K562 (cell line): ENCODE data around the gene ZNF268. TPM values are rescaled to one million over a fixed set of nuclear protein-coding genes. Genes with fewer than 3 reads are reported as not detected.

Experiments
- ATAC-seq: fragments of 200-7000 bp; cut with Tn5 transposase; 3 replicates; pipeline ENCODE4 v1.9.1; 2020; ENCODE audit warnings: moderate library complexity
- BruUV-seq: library from RNA; stranded (reverse); fragments of 400-500 nt; replicated peaks from 2 replicates; lab custom pipeline; 2021; lab: Mats Ljungman, UMichigan
- CTCF ChIA-PET: fragments of 300-600 bp; formaldehyde crosslinking; extraction: SDS; loops from one replicate; lab custom pipeline; 2021; ENCODE audit warnings: low intra/inter-chr PET ratio; lab: Yijun Ruan, JAX
- POLR2A ChIA-PET: fragments of 300-600, 350-650 bp; sonication (Branson Sonifier 250); formaldehyde crosslinking; extraction: SDS; loops from one replicate; lab custom pipeline; 2021; ENCODE audit warnings: antibody characterized with exemption, inconsistent platforms; lab: Yijun Ruan, JAX
- DNase-seq, 4 experiments: peaks; one replicate each; pipeline versions ENCODE4 v3.0.0 to v3.0.0-alpha.2; 2011 to 2018; ENCODE audit warnings: low spot score in 3 of 4, mixed read lengths in 3 of 4; ENCODE audit errors: extremely low read depth in 1 of 4
- FAIRE-seq: peaks from 2 replicates; lab custom pipeline; 2011; peaks lifted over from hg19 to GRCh38; lab: Jason Lieb, UNC
- H2AFZ ChIP-seq: 2 replicates; pipeline ENCODE4 v1.6.0; 2011; ENCODE audit warnings: low read depth, low read length, control low read depth, inconsistent platforms
- H3K27ac ChIP-seq: fragments of 200-600 bp; 3 replicates; pipeline ENCODE4 v1.8.0; 2011; ENCODE audit warnings: low read depth, mild to moderate bottlenecking, control low read depth, inconsistent platforms, low read length, moderate library complexity, mixed read lengths; ENCODE audit errors: extremely low read depth
- H3K27me3 ChIP-seq, 2 experiments: fragments of 300-600 bp in 1 of 2; 2 replicates in 1 of 2; 3 replicates in 1 of 2; pipeline versions ENCODE4 v1.6.0 to v1.8.0; 2011; ENCODE audit warnings: inconsistent platforms in 2 of 2, low read length in 2 of 2, mild to moderate bottlenecking in 1 of 2, mixed read lengths in 1 of 2, moderate library complexity in 1 of 2; ENCODE audit not compliant: control insufficient read depth in 2 of 2, insufficient read depth in 2 of 2
- H3K36me3 ChIP-seq: fragments of 300-600 bp; 3 replicates; pipeline ENCODE4 v1.8.0; 2011; ENCODE audit warnings: mild to moderate bottlenecking, low read length, inconsistent platforms; ENCODE audit not compliant: control insufficient read depth, insufficient read depth
- H3K4me1 ChIP-seq, 2 experiments: fragments of 200-600 bp in 1 of 2; replicated peaks in 1 of 2; 2 replicates in 1 of 2; 3 replicates in 1 of 2; pipeline versions ENCODE4 v1.5.1 to v1.8.0; 2011; ENCODE audit warnings: inconsistent platforms in 2 of 2, low read length in 2 of 2, mild to moderate bottlenecking in 1 of 2, mixed read lengths in 1 of 2, moderate library complexity in 1 of 2; ENCODE audit not compliant: control insufficient read depth in 2 of 2, insufficient read depth in 2 of 2
- H3K4me2 ChIP-seq: 2 replicates; pipeline ENCODE4 v1.6.1; 2011; ENCODE audit warnings: low read length, control low read depth, inconsistent platforms, mixed read lengths; ENCODE audit not compliant: insufficient read depth
- H3K4me3 ChIP-seq: fragments of 200-600 bp; sonication (generic), shearing (Covaris generic); 2 replicates; pipeline ENCODE4 v1.5.1; 2016; ENCODE audit warnings: control low read depth, inconsistent platforms
- H3K79me2 ChIP-seq: fragments of 200-600 bp; 3 replicates; pipeline ENCODE4 v1.8.0; 2011; ENCODE audit warnings: low read length, inconsistent platforms; ENCODE audit not compliant: control insufficient read depth, insufficient read depth
- H3K9ac ChIP-seq, 2 experiments: 2 replicates each; pipeline versions ENCODE4 v1.6.0 to v1.6.1; 2011; ENCODE audit warnings: low read depth in 2 of 2, low read length in 2 of 2, control low read depth in 1 of 2, inconsistent platforms in 1 of 2, mild to moderate bottlenecking in 1 of 2, mixed read lengths in 1 of 2; ENCODE audit not compliant: insufficient read depth in 1 of 2
- H3K9me1 ChIP-seq: one replicate; pipeline ENCODE4 v1.6.0; 2011; ENCODE audit warnings: inconsistent platforms, mild to moderate bottlenecking, low read length, moderate library complexity; ENCODE audit not compliant: control insufficient read depth, insufficient read depth
- H3K9me3 ChIP-seq: replicated peaks from 2 replicates; pipeline ENCODE4 v1.5.1; 2011; ENCODE audit warnings: low read depth, low read length, inconsistent platforms; ENCODE audit not compliant: control insufficient read depth, insufficient read depth
- H4K20me1 ChIP-seq: replicated peaks from 2 replicates; pipeline ENCODE4 v1.6.1; 2011; ENCODE audit warnings: low read length, inconsistent platforms, mixed read lengths; ENCODE audit not compliant: control insufficient read depth, insufficient read depth
- ATF6 ChIP-seq: sonication (generic); formaldehyde crosslinking; IDR thresholded peaks from 2 replicates; pipeline ENCODE4 v1.4.0; 2020; ENCODE audit warnings: mild to moderate bottlenecking, missing genetic modification reagents
- EHMT2 ChIP-seq: fragments of 450-650 bp; IDR thresholded peaks from 2 replicates; pipeline ENCODE4 v1.6.1; 2018; ENCODE audit warnings: antibody characterized with exemption
- HNRNPK ChIP-seq: fragments of 200-400 bp; formaldehyde crosslinking; IDR thresholded peaks from one replicate; pipeline ENCODE4 v1.6.1; 2018; ENCODE audit warnings: mild to moderate bottlenecking, low read depth, low read length; ENCODE audit not compliant: poor library complexity, severe bottlenecking
- MXI1 ChIP-seq: IDR thresholded peaks from 2 replicates; pipeline ENCODE4 v1.6.1; 2011; ENCODE audit warnings: low read depth, mild to moderate bottlenecking, improper control_type of control experiment, low read length
- ZBED1 ChIP-seq: IDR thresholded peaks from 2 replicates; pipeline ENCODE4 v1.6.1; 2014
- WGBS: fragments of 100-300 bp; shearing (Covaris generic); methylation state at CpG from one replicate; pipeline ENCODE4 v1.1.6; 2016; ENCODE audit warnings: low coverage, mixed read lengths; ENCODE audit not compliant: insufficient coverage; ENCODE audit errors: missing lambda C conversion rate; 5-methylcytosine and 5-hydroxymethylcytosine counted together
- in situ Hi-C: fragments of 300-500 bp; cut with MboI; formaldehyde crosslinking; loops from 4 replicates; pipeline ENCODE4 v1.15.0; 2018; ENCODE audit warnings: inconsistent platforms, mixed read lengths
- intact Hi-C: fragments of 100-400 bp; cut with micrococcal nuclease; formaldehyde crosslinking; loops from 2 replicates; pipeline ENCODE4 v1.14.2; 2022
- polyA plus RNA-seq, 8 experiments: library from polyadenylated mRNA; depleted of rRNA in 4 of 8; stranded (reverse) in 5 of 8; unstranded in 3 of 8; fragments of >200 nt; fragmentation: Nextera tagmentation in 2 of 8; fragmentation: Illumina TruSeq in 1 of 8; extraction: Ambion mirVana in 2 of 8; extraction: Trizol in 1 of 8; gene quantifications; 2 replicates each; pipeline versions ENCODE4 v1.2.1 to v1.2.3, GENCODE V29; 2011 to 2014; ENCODE audit warnings: inconsistent platforms in 1 of 8, missing spikeins in 1 of 8
- total RNA-seq, 7 experiments: library from RNA; depleted of rRNA in 6 of 7; stranded (reverse); fragments of >200 nt in 6 of 7; fragmentation: Illumina TruSeq in 2 of 7; extraction: Trizol in 2 of 7; gene quantifications; 2 replicates each; pipeline versions ENCODE4 v1.2.1 to v1.2.3, GENCODE V29; 2011 to 2021; ENCODE audit warnings: low replicate concordance in 1 of 7
- TF ChIP-seq, protein P1 (sequence below): fragments of 250-450 bp; sonication (Bioruptor Pico); IDR thresholded peaks from 2 replicates; pipeline ENCODE4 v1.9.0; 2021; ENCODE audit warnings: mild to moderate bottlenecking

The ZNF268 gene
- total and polyA plus RNA-seq, 9 of the 15 experiments (the other 6 are each of a cell fraction or from before 2014, with no cell fraction given) = 4.8 to 12.0 (median 7.7) TPM

- H3K79me2 ChIP-seq = no peaks in the 10 kb centered on the region
- ATAC-seq (no peak), DNase-seq (no peak), FAIRE-seq (no peak)
- no peak overlapping the region for H3K9ac ChIP-seq
- H4K20me1 ChIP-seq = no peaks in the 10 kb centered on the region
- TF ChIP-seq, protein P1, sequence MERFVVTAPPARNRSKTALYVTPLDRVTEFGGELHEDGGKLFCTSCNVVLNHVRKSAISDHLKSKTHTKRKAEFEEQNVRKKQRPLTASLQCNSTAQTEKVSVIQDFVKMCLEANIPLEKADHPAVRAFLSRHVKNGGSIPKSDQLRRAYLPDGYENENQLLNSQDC (CRISPR knock-in tag) = no peak
- no peak for TF ChIP-seq MXI1
- no peak for TF ChIP-seq HNRNPK
- no peak for TF ChIP-seq ATF6
- TF ChIP-seq EHMT2 = no peak
- no peak for TF ChIP-seq ZBED1
- in situ Hi-C loops (no loop called here), intact Hi-C loops (no loop called here)
- H3K4me2 ChIP-seq = no peak overlapping the region
- no peaks in the 10 kb centered on the region for H3K9me1 ChIP-seq
- no peak overlapping the region for H2AFZ ChIP-seq
- no peaks in the 10 kb centered on the region; the same call in 1 of the 2 replicates for H3K9me3 ChIP-seq
- H3K36me3 ChIP-seq = no peaks in the 10 kb centered on the region
- CTCF ChIA-PET = no interaction called here
- no peak overlapping the region for H3K4me3 ChIP-seq
- no TSS peak for BruUV-seq
- H3K27me3 ChIP-seq = no peaks in the 10 kb centered on the region
- H3K4me1 ChIP-seq = no peaks in the 10 kb centered on the region
- H3K27ac ChIP-seq = no peak overlapping the region
- POLR2A ChIA-PET = no interaction called here
- 1% methylated on average over 7 of the region's 8 CpGs for WGBS
These were observed 45.4 kb downstream of the ZNF268 start for GRCh38 chr12:133226690-133227089.
